Tibial nerve (tissue), 3 donors: ENCODE data around the gene TEKT1.

Experiments
- CTCF ChIP-seq, 5 experiments: fragments of 200-600 bp in 3 of 5; fragments of 450-650 bp in 2 of 5; sonication (generic) in 3 of 5; IDR thresholded peaks; one replicate each; pipeline ENCODE4 v1.5.1; 2016 to 2019; ENCODE audit warnings: antibody characterized with exemption in 5 of 5, mild to moderate bottlenecking in 3 of 5, moderate library complexity in 2 of 5
- POLR2A ChIP-seq, 2 donors: fragments of 450-650 bp; IDR thresholded peaks; one replicate each; pipeline ENCODE4 v1.6.1; 2017; ENCODE audit warnings: antibody characterized with exemption in 2 of 2, mild to moderate bottlenecking in 2 of 2, moderate library complexity in 2 of 2

DNA sequence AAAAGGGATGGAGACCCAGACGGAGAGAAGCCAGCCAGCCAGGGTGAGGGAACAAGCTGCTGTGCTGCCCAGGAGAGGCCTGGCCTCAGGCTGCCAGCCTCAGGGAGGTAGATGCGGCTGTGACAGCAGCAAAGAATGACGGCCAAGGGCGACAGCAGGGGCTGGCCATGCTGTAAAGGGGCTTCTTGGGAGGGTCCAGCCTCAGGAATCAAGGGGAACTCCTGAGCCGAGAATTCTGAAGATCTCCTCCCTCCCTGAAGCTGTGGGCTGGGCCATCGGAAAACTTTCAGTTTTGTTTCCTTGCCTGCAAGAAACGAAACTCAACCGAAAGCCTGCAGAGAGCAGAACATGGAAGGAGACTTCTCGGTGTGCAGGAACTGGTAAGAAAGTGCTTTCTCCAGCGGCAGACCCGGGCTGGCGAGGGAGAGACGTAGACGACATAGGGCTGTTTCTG lies 75.8 kb downstream of the TEKT1 start, which contains the start of gene XAF1:
- no peak for TF ChIP-seq CTCF (IDR thresholded peaks at IDR 0.05)
- TF ChIP-seq POLR2A (IDR thresholded peaks at IDR 0.05): no peak
